ENCODE data around the gene THEMIS. TPM values are rescaled to one million over a fixed set of nuclear protein-coding genes. Genes with fewer than 3 reads are reported as not detected.

THEMIS gene
- total RNA-seq, 2 donors from 2014 or later = 0.43 to 0.56 TPM

DNA sequence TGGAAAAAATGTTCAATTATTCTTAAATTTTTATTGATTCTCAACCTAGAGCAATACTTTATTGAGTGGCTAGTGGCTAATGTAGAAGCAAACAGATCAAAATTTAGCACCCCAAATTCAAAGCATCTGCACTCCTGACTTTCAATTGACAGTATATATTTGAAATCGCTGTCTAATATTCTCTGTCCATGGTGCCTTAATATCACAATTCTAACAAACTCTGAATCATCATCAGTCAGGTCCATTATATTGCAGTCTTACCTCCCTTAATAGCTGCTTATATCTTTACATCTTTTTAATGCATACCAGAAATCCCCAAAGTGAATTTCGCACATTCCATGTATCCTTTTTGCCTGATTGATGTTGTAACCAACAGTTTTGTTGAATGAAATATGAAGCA lies 134.9 kb downstream of the THEMIS start:
- DNase-seq (ENCODE audit: low spot score) = no peak
- TF ChIP-seq, protein P1, sequence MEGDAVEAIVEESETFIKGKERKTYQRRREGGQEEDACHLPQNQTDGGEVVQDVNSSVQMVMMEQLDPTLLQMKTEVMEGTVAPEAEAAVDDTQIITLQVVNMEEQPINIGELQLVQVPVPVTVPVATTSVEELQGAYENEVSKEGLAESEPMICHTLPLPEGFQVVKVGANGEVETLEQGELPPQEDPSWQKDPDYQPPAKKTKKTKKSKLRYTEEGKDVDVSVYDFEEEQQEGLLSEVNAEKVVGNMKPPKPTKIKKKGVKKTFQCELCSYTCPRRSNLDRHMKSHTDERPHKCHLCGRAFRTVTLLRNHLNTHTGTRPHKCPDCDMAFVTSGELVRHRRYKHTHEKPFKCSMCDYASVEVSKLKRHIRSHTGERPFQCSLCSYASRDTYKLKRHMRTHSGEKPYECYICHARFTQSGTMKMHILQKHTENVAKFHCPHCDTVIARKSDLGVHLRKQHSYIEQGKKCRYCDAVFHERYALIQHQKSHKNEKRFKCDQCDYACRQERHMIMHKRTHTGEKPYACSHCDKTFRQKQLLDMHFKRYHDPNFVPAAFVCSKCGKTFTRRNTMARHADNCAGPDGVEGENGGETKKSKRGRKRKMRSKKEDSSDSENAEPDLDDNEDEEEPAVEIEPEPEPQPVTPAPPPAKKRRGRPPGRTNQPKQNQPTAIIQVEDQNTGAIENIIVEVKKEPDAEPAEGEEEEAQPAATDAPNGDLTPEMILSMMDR (IDR thresholded peaks at IDR 0.05) = no peak
- H3K4me3 ChIP-seq = no peak overlapping the region

DNA sequence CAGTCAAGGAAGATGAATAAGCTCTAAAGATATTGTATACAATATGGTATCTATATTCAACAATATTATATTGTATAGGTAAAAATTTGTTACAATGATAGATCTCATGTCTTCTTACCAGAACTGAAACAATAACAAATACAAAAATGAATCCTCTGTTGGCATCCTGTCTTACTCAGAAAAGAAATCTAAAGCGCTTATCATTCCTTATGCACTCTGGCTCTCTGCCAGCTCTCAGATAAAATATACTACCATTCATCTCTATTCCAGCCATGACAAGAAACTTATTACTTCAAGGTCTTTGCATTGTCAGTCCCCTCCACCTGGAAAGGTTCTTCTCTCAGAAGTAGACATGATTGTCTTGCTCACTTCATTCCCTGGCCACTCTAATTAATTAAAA lies 138.6 kb downstream of the THEMIS start:
- no peaks in the 10 kb centered on the region for H3K36me3 ChIP-seq
- H3K4me1 ChIP-seq = no peaks in the 10 kb centered on the region
- TF ChIP-seq, protein P1 (IDR thresholded peaks at IDR 0.05) = no peak
- no peak overlapping the region for H3K4me3 ChIP-seq
- no peaks in the 10 kb centered on the region for H3K27me3 ChIP-seq
- no peak for DNase-seq (ENCODE audit: low spot score)
- H3K27ac ChIP-seq = no peak overlapping the region
- peaks cover 0 to 4% of the 10 kb centered on the region in 2 donors for H3K9me3 ChIP-seq

More for the DNA sequence above, 134.9 kb downstream of the THEMIS start:
- Histone ChIP-seq H3K27me3 (no peaks in the 10 kb centered on the region), H3K27ac (no peak overlapping the region), H3K36me3 (no peaks in the 10 kb centered on the region), H3K4me1 (no peaks in the 10 kb centered on the region), H3K9me3 (no peaks in the 10 kb centered on the region)

GRCh38 chr6:127761084-127761483 lies 139.8 kb downstream of the THEMIS start:
- H3K27me3 ChIP-seq = no peaks in the 10 kb centered on the region
- no peak overlapping the region for H3K4me3 ChIP-seq
- no peak overlapping the region for H3K27ac ChIP-seq
- H3K4me1 ChIP-seq = no peaks in the 10 kb centered on the region
- TF ChIP-seq, protein P1 (IDR thresholded peaks at IDR 0.05) = no peak
- H3K9me3 ChIP-seq = peaks cover 0 to 4% of the 10 kb centered on the region in 2 donors
- H3K36me3 ChIP-seq = no peaks in the 10 kb centered on the region
- no peak for DNase-seq (ENCODE audit: low spot score)

- H3K27ac ChIP-seq = no peak overlapping the region
Measured at GRCh38 chr6:127749095-127749494, 151.8 kb downstream of the THEMIS start.

DNA sequence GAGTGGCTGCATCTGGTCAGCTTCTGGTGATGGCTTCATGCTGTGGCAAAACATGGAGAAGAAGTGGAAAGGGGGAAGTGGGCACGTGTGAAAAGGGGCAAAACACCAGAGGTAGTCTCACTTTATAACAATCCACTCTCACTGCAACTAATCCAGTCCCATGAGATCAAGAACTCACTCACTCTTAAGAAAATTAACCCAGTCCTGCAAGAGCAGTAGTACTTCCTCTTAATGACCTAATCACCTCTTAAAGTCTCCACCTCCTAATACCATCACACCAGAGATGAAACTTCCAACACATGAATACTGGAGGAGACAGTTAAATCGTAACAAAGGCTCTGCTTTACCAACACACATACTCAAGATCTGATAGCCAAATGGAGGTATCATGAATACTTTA lies 152.6 kb downstream of the THEMIS start:
- peaks cover 0 to 9% of the 10 kb centered on the region in 2 donors for H3K9me3 ChIP-seq
- H3K4me1 ChIP-seq = no peaks in the 10 kb centered on the region

More at GRCh38 chr6:127749095-127749494, 151.8 kb downstream of the THEMIS start:
- DNase-seq (ENCODE audit: low spot score) = no peak
- H3K4me3 ChIP-seq = no peak overlapping the region
- H3K9me3 ChIP-seq = peaks cover 0 to 9% of the 10 kb centered on the region in 2 donors
- TF ChIP-seq, protein P1 (IDR thresholded peaks at IDR 0.05) = no peak
- H3K27me3 ChIP-seq = no peaks in the 10 kb centered on the region
- H3K4me1 ChIP-seq = no peaks in the 10 kb centered on the region
- H3K36me3 ChIP-seq = no peaks in the 10 kb centered on the region

More for the DNA sequence above, 152.6 kb downstream of the THEMIS start:
- DNase-seq (ENCODE audit: low spot score) = no peak
- Histone ChIP-seq H3K27ac (no peak overlapping the region), H3K4me3 (no peak overlapping the region), H3K36me3 (no peaks in the 10 kb centered on the region), H3K27me3 (no peaks in the 10 kb centered on the region)
- TF ChIP-seq, protein P1 (IDR thresholded peaks at IDR 0.05) = no peak
